ENCODE data around the gene SLC25A40.
"Not testable (repeated sequence)": the region's sequence is repeated elsewhere in the genome, so short reads cannot be mapped to it uniquely, and the experiment has no call there.

Gene SLC25A40

DNA sequence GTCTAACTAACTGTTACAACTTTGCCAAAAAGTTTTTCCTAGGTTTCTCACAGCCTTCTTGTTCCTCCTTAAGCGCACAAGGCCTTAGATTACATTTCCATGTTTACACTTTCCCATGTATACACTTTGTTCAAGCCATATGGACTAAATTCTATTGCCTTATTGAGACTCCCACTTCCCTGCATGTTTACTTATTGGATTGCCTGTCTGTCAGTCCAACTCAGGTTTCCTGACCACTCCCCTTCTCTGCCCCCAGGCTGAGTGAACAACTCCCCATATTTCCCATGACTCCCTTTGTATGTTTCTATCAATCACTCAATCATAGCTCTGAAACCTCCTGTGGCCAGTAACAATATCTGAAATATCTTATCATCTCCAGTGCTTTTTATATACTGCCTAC is 43.0 kb downstream of the SLC25A40 start:
- H3K4me3 ChIP-seq (ENCODE audit: low read depth, low read length), result no peak overlapping the region
- TF ChIP-seq CTCF (IDR thresholded peaks at IDR 0.05; ENCODE audit: borderline replicate concordance, insufficient read depth, low read depth, low read length), result no peak

DNA sequence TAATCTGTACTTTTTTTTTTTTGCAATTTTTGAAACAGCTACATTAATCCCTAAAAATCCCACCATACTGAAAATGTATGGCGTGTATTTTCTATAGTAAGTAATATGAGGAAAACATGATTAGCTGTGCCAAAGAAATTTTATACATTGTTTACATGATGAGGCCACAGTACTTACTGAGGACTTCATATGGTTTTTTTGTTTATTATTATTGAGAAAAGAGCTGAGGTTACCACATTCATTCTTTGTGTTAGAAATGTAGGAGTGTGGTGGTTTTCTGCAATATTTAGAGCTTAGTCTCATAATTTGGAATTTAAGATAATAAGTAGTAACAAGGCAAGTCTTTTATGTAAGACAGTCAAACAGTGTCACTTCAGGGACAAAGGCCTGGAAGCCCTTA is 45.1 kb downstream of the SLC25A40 start:
- H3K4me3 ChIP-seq (ENCODE audit: low read depth, low read length), result no peak overlapping the region
- TF ChIP-seq CTCF (IDR thresholded peaks at IDR 0.05; ENCODE audit: borderline replicate concordance, insufficient read depth, low read depth, low read length), result no peak

DNA sequence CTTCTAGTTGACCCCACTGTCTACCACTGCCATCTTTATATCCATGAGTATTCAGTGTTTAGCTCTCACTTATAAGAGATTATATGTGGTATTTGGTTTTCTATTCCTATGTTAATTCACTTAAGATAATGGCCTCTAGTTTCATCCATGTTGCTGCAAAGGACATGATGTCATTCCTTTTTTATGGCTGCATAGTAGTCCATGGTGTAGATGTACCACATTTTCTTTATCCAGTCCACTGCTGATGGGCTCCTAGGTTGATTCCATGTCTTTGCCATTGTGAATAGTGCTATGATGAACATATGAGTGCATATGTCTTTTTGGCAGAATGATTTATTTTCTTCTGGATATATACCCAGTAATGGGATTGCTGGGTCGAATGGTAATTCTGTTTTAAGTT is 47.8 kb downstream of the SLC25A40 start:
- H3K4me3 ChIP-seq (ENCODE audit: low read depth, low read length), result not testable (repeated sequence)

GRCh38 chr7:87825369-87825768 is 50.8 kb downstream of the SLC25A40 start:
- H3K4me3 ChIP-seq (ENCODE audit: low read depth, low read length), result not testable (repeated sequence)

- H3K4me3 ChIP-seq (ENCODE audit: low read depth, low read length), result not testable (repeated sequence)
These were observed 54.1 kb downstream of the SLC25A40 start for GRCh38 chr7:87822056-87822455.

DNA sequence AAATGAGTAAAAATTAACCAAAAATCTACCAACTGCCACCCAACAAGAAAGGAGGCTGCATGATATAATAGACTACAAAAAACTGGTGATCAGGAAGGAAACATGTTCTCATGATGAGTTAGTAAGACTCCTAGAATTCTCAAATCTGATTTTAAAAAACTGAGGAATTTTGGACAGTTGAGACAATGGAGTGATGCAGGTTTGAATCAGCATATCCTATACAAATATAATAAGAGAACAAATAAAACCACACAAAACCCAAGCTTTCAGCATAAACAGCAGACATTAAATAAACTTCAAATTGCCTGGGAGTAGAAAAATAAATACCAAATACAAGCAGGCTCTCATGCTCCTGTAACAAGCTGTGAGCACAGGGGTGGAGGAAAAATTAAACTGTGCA is 57.8 kb downstream of the SLC25A40 start:
- no peak for TF ChIP-seq CTCF (IDR thresholded peaks at IDR 0.05; ENCODE audit: borderline replicate concordance, insufficient read depth, low read depth, low read length)

GRCh38 chr7:87816389-87816788 is 59.8 kb downstream of the SLC25A40 start:
- TF ChIP-seq CTCF (IDR thresholded peaks at IDR 0.05; ENCODE audit: borderline replicate concordance, insufficient read depth, low read depth, low read length), result no peak
- no peak overlapping the region for H3K4me3 ChIP-seq (ENCODE audit: low read depth, low read length)

More for the DNA sequence above, 57.8 kb downstream of the SLC25A40 start:
- no peak overlapping the region for H3K4me3 ChIP-seq (ENCODE audit: low read depth, low read length)

GRCh38 chr7:87810726-87811125 is 65.4 kb downstream of the SLC25A40 start:
- H3K4me3 ChIP-seq (ENCODE audit: low read depth, low read length), result no peak overlapping the region
- TF ChIP-seq CTCF (IDR thresholded peaks at IDR 0.05; ENCODE audit: borderline replicate concordance, insufficient read depth, low read depth, low read length), result no peak

- no peak for TF ChIP-seq CTCF (IDR thresholded peaks at IDR 0.05; ENCODE audit: borderline replicate concordance, insufficient read depth, low read depth, low read length)
These were observed 66.0 kb downstream of the SLC25A40 start for GRCh38 chr7:87810130-87810529.

More at GRCh38 chr7:87810130-87810529, 66.0 kb downstream of the SLC25A40 start:
- no peak overlapping the region for H3K4me3 ChIP-seq (ENCODE audit: low read depth, low read length)
